Neuronal stem cell (in vitro differentiated cells): ENCODE results near the gene JAM2.

Source experiments
- DNase-seq: peaks from one replicate; pipeline ENCODE4 v3.0.0-alpha.2; 2013; ENCODE audit warnings: low spot score
- H2AFZ ChIP-seq: one replicate; pipeline ENCODE4 v1.6.1; 2013; ENCODE audit warnings: mild to moderate bottlenecking, low read length, inconsistent platforms
- H2AK5ac ChIP-seq: 2 replicates; pipeline ENCODE4 v1.6.1; 2013; ENCODE audit warnings: low read depth, mild to moderate bottlenecking, inconsistent platforms, low read length, moderate library complexity, mixed read lengths
- H2BK120ac ChIP-seq: 2 replicates; pipeline ENCODE4 v1.6.1; 2013; ENCODE audit warnings: low read depth, mild to moderate bottlenecking, inconsistent platforms, low read length, moderate library complexity, mixed read lengths
- H2BK12ac ChIP-seq: one replicate; pipeline ENCODE4 v1.6.1; 2013; ENCODE audit warnings: low read length, inconsistent platforms
- H2BK15ac ChIP-seq: 2 replicates; pipeline ENCODE4 v1.6.1; 2013; ENCODE audit warnings: mild to moderate bottlenecking, low read length, inconsistent platforms, mixed read lengths
- H2BK5ac ChIP-seq: one replicate; pipeline ENCODE4 v1.6.1; 2013; ENCODE audit warnings: inconsistent platforms, mild to moderate bottlenecking, low read length, moderate library complexity
- H3K14ac ChIP-seq: one replicate; pipeline ENCODE4 v1.6.1; 2013; ENCODE audit warnings: low read length, inconsistent platforms
- H3K18ac ChIP-seq: 2 replicates; pipeline ENCODE4 v1.6.1; 2013; ENCODE audit warnings: low read length, inconsistent platforms
- H3K23ac ChIP-seq: 2 replicates; pipeline ENCODE4 v1.6.1; 2013; ENCODE audit warnings: low read depth, mild to moderate bottlenecking, mixed read lengths, low read length, inconsistent platforms; ENCODE audit not compliant: poor library complexity
- H3K27ac ChIP-seq: replicated peaks from 3 replicates; pipeline ENCODE4 v1.5.1; 2013; ENCODE audit warnings: low read length, inconsistent platforms
- H3K27me3 ChIP-seq, 3 experiments: 2 replicates each; pipeline ENCODE4 v1.6.1; 2013; ENCODE audit warnings: low read length in 3 of 3, mild to moderate bottlenecking in 2 of 3, inconsistent platforms in 1 of 3, low read depth in 1 of 3, mixed read lengths in 1 of 3, moderate library complexity in 1 of 3; ENCODE audit not compliant: control insufficient read depth in 3 of 3, insufficient read depth in 3 of 3
- H3K36me3 ChIP-seq, 2 donors: replicated peaks in 1 of 2; 2 replicates each; pipeline ENCODE4 v1.6.1; 2013; ENCODE audit warnings: low read length in 2 of 2; ENCODE audit not compliant: control insufficient read depth in 2 of 2, insufficient read depth in 2 of 2
- H3K4ac ChIP-seq: 2 replicates; pipeline ENCODE4 v1.6.1; 2013; ENCODE audit warnings: inconsistent platforms, mild to moderate bottlenecking, low read length, moderate library complexity
- H3K4me1 ChIP-seq, 2 donors: 1 replicate in 1 of 2; 2 replicates in 1 of 2; pipeline ENCODE4 v1.6.1; 2013; ENCODE audit warnings: low read length in 2 of 2, low read depth in 1 of 2; ENCODE audit not compliant: control insufficient read depth in 2 of 2, insufficient read depth in 1 of 2
- H3K4me2 ChIP-seq: one replicate; pipeline ENCODE4 v1.6.1; 2013; ENCODE audit warnings: mild to moderate bottlenecking, low read length, inconsistent platforms; ENCODE audit not compliant: insufficient read depth, poor library complexity, severe bottlenecking
- H3K4me3 ChIP-seq, 2 donors: 2 replicates each; pipeline ENCODE4 v1.5.1; 2013; ENCODE audit warnings: low read length in 2 of 2, mild to moderate bottlenecking in 2 of 2, inconsistent platforms in 1 of 2, moderate library complexity in 1 of 2
- H3K79me1 ChIP-seq: one replicate; pipeline ENCODE4 v1.6.1; 2013; ENCODE audit warnings: low read depth, mild to moderate bottlenecking, inconsistent platforms, low read length, moderate library complexity
- H3K9ac ChIP-seq: one replicate; pipeline ENCODE4 v1.6.1; 2013; ENCODE audit warnings: mild to moderate bottlenecking, low read depth, low read length, inconsistent platforms; ENCODE audit not compliant: poor library complexity
- H3K9me3 ChIP-seq, 2 donors: replicated peaks in 1 of 2; 2 replicates each; pipeline versions ENCODE3 to v1.6.1; 2013; ENCODE audit warnings: low read length in 2 of 2, mild to moderate bottlenecking in 2 of 2, inconsistent platforms in 1 of 2, low read depth in 1 of 2, mixed read lengths in 1 of 2, moderate library complexity in 1 of 2; ENCODE audit not compliant: control insufficient read depth in 2 of 2, insufficient read depth in 1 of 2
- H4K8ac ChIP-seq: one replicate; pipeline ENCODE4 v1.6.1; 2013; ENCODE audit warnings: low read depth, mild to moderate bottlenecking, inconsistent platforms, low read length, moderate library complexity
- H4K91ac ChIP-seq: one replicate; pipeline ENCODE4 v1.6.1; 2013; ENCODE audit warnings: low read length, low read depth, mild to moderate bottlenecking, inconsistent platforms; ENCODE audit not compliant: poor library complexity
- WGBS, 2 donors: extraction: QIAGEN DNeasy Blood & Tissue Kit; methylation state at CpG; one replicate each; pipeline ENCODE4 v1.1.7; 2013; ENCODE audit warnings: missing lambda C conversion rate in 2 of 2, mixed read lengths in 1 of 2; ENCODE audit not compliant: insufficient read length in 2 of 2, insufficient replicate concordance in 1 of 2; ENCODE audit errors: extremely low coverage in 2 of 2; 5-methylcytosine and 5-hydroxymethylcytosine counted together

JAM2 gene

GRCh38 chr21:25646474-25646873 lies 7.4 kb downstream of the JAM2 start:
- Histone ChIP-seq H4K8ac (no peak overlapping the region), H3K14ac (no peak overlapping the region), H3K4me2 (no peak overlapping the region), H2BK12ac (no peak overlapping the region), H3K27ac (no peak overlapping the region), H3K23ac (no peak overlapping the region), H2BK15ac (no peak overlapping the region), H3K4ac (no peak overlapping the region), H2BK120ac (no peak overlapping the region), H2BK5ac (no peak overlapping the region), H3K36me3 (peaks cover 0 to 30% of the 10 kb centered on the region in 2 donors), H3K4me3 (no peak overlapping the region), H3K18ac (no peak overlapping the region), H3K79me1 (no peaks in the 10 kb centered on the region), H3K27me3 (no peaks in the 10 kb centered on the region), H3K4me1 (peaks cover 0 to 16% of the 10 kb centered on the region in 2 donors), H3K9me3 (peaks cover 0 to 13% of the 10 kb centered on the region in 2 donors), H2AFZ (peak overlapping the region; percentile 21), H3K9ac (no peak overlapping the region), H2AK5ac (no peak overlapping the region), H4K91ac (no peak overlapping the region)
- no CpG with 5 or more reads among the region's 1 CpG for WGBS, 2 donors
- no peak for DNase-seq

- Histone ChIP-seq H3K4ac (no peak overlapping the region), H3K4me2 (no peak overlapping the region), H3K79me1 (no peaks in the 10 kb centered on the region), H3K9me3 (peaks cover 0 to 13% of the 10 kb centered on the region in 2 donors), H2BK5ac (no peak overlapping the region), H2AK5ac (no peak overlapping the region), H2BK120ac (no peak overlapping the region), H4K91ac (no peak overlapping the region), H2BK12ac (no peak overlapping the region), H2AFZ (no peak overlapping the region), H3K18ac (no peak overlapping the region), H3K27ac (no peak overlapping the region), H3K27me3 (no peaks in the 10 kb centered on the region), H4K8ac (no peak overlapping the region), H2BK15ac (no peak overlapping the region), H3K9ac (no peak overlapping the region), H3K23ac (no peak overlapping the region), H3K4me1 (peaks cover 0 to 12% of the 10 kb centered on the region in 2 donors), H3K14ac (no peak overlapping the region), H3K36me3 (peaks cover 0 to 24% of the 10 kb centered on the region in 2 donors), H3K4me3 (no peak overlapping the region)
- no CpG with 5 or more reads among the region's 5 CpGs for WGBS, 2 donors
- DNase-seq = no peak
Observed at GRCh38 chr21:25647647-25648046, 8.6 kb downstream of the JAM2 start.

- Histone ChIP-seq H3K4ac (no peak overlapping the region), H3K9me3 (peaks cover 0 to 22% of the 10 kb centered on the region in 2 donors)
- WGBS, 2 donors = no CpG with 5 or more reads among the region's 7 CpGs
Observed at GRCh38 chr21:25649146-25649545, 10.1 kb downstream of the JAM2 start.

GRCh38 chr21:25656412-25656811 lies 17.4 kb downstream of the JAM2 start:
- peaks cover 2 to 39% of the 10 kb centered on the region in 2 donors for H3K9me3 ChIP-seq
- no peak overlapping the region for H3K4me3 ChIP-seq
- H4K8ac ChIP-seq = no peak overlapping the region
- DNase-seq = no peak
- no CpG with 5 or more reads among the region's 2 CpGs for WGBS, 2 donors
- no peaks in the 10 kb centered on the region for H3K27me3 ChIP-seq
- no peaks in the 10 kb centered on the region for H3K79me1 ChIP-seq
- no peak overlapping the region for H3K14ac ChIP-seq
- H3K18ac ChIP-seq = no peak overlapping the region
- no peak overlapping the region for H4K91ac ChIP-seq
- H2BK120ac ChIP-seq = no peak overlapping the region
- H3K4me1 ChIP-seq = peaks cover 0 to 14% of the 10 kb centered on the region in 2 donors
- H3K36me3 ChIP-seq = peaks cover 0 to 5% of the 10 kb centered on the region in 2 donors
- no peak overlapping the region for H3K9ac ChIP-seq
- no peak overlapping the region for H3K27ac ChIP-seq
- H2BK5ac ChIP-seq = no peak overlapping the region
- no peak overlapping the region for H3K4me2 ChIP-seq
- no peak overlapping the region for H2AK5ac ChIP-seq
- no peak overlapping the region for H2AFZ ChIP-seq
- no peak overlapping the region for H2BK12ac ChIP-seq
- H3K23ac ChIP-seq = no peak overlapping the region
- H2BK15ac ChIP-seq = no peak overlapping the region
- no peak overlapping the region for H3K4ac ChIP-seq

More at GRCh38 chr21:25649146-25649545, 10.1 kb downstream of the JAM2 start:
- no peak for DNase-seq
- Histone ChIP-seq H3K4me3 (no peak overlapping the region), H3K4me1 (peaks cover 0 to 12% of the 10 kb centered on the region in 2 donors), H3K14ac (no peak overlapping the region), H4K8ac (no peak overlapping the region), H2BK5ac (no peak overlapping the region), H3K79me1 (no peaks in the 10 kb centered on the region), H3K36me3 (peaks cover 0 to 13% of the 10 kb centered on the region in 2 donors), H3K27me3 (no peaks in the 10 kb centered on the region), H2BK12ac (no peak overlapping the region), H2AK5ac (no peak overlapping the region), H3K9ac (no peak overlapping the region), H3K18ac (no peak overlapping the region), H4K91ac (no peak overlapping the region), H2AFZ (no peak overlapping the region), H3K27ac (no peak overlapping the region), H3K23ac (no peak overlapping the region), H3K4me2 (no peak overlapping the region), H2BK120ac (no peak overlapping the region), H2BK15ac (no peak overlapping the region)
